GM12865 (cell line): ENCODE data around the gene GALNT18.

ENCODE experiments used
- DNase-seq: peaks from one replicate; pipeline ENCODE4 v3.0.0; 2010; ENCODE audit warnings: low read depth
- H3K4me3 ChIP-seq: 2 replicates; pipeline ENCODE4 v1.5.1; 2011; ENCODE audit warnings: mild to moderate bottlenecking, low read depth, low read length, control low read depth
- CTCF ChIP-seq: IDR thresholded peaks from 2 replicates; pipeline ENCODE4 v1.5.1; 2011; ENCODE audit warnings: low read length, control low read depth, low read depth, inconsistent platforms; ENCODE audit not compliant: insufficient read depth; ENCODE audit errors: missing control alignments

Gene GALNT18

GRCh38 chr11:11628651-11629050 is 6.8 kb upstream of the GALNT18 start:
- no peak for DNase-seq
- no peak overlapping the region for H3K4me3 ChIP-seq
- no peak for TF ChIP-seq CTCF

- no peak overlapping the region for H3K4me3 ChIP-seq
- no peak for TF ChIP-seq CTCF
- no peak for DNase-seq
Measured at GRCh38 chr11:11626128-11626527, 4.3 kb upstream of the GALNT18 start.

- no peak for DNase-seq
- no peak for TF ChIP-seq CTCF
Measured at GRCh38 chr11:11624926-11625325, 3.1 kb upstream of the GALNT18 start.

DNA sequence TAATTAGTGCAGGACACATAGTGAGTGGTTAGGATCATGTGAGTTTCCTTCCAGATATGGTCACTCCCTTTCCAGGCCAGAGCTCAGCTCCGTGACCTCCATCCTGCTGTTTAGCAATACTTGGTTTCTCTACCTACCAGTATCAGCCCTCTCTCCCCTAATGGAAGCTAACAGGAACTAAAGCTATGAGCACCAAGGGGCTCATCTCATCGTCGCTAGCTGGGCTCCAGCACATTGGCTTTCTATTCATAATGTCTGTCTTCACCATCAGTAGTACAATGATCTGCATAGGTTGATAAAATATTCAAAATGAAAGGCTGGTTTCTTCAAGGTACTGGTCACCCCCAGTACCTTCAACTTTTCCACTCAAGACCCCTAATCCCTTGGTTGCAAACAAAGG is 2.4 kb upstream of the GALNT18 start:
- DNase-seq: no peak
- H3K4me3 ChIP-seq: no peak overlapping the region
- no peak for TF ChIP-seq CTCF

More at GRCh38 chr11:11624926-11625325, 3.1 kb upstream of the GALNT18 start:
- no peak overlapping the region for H3K4me3 ChIP-seq

DNA sequence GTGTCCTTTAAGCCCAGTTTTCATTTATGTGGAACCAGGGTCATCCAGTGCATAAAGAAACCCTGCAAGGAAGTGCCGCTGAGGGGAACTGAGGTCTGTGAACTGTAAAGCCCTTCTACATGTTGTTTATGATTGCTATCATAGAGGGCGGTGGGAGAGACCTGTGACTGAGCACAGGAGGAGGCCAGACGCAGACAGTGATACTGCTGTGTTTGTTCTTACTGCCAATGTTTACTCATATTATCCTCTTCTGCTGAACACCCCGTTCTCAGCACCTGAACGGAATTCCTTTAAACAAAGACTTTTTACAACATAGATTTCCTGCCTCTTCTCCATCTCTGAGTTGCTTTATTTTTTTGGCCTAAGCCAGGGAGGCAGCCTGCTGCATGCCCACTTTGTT is 967 bp upstream of the GALNT18 start:
- no peak for TF ChIP-seq CTCF
- no peak overlapping the region for H3K4me3 ChIP-seq
- DNase-seq: no peak

- no peak for TF ChIP-seq CTCF
- peak overlapping the region; percentile 24 for H3K4me3 ChIP-seq
- DNase-seq: no peak
Measured at GRCh38 chr11:11622340-11622706, 518 bp upstream of the GALNT18 start.

DNA sequence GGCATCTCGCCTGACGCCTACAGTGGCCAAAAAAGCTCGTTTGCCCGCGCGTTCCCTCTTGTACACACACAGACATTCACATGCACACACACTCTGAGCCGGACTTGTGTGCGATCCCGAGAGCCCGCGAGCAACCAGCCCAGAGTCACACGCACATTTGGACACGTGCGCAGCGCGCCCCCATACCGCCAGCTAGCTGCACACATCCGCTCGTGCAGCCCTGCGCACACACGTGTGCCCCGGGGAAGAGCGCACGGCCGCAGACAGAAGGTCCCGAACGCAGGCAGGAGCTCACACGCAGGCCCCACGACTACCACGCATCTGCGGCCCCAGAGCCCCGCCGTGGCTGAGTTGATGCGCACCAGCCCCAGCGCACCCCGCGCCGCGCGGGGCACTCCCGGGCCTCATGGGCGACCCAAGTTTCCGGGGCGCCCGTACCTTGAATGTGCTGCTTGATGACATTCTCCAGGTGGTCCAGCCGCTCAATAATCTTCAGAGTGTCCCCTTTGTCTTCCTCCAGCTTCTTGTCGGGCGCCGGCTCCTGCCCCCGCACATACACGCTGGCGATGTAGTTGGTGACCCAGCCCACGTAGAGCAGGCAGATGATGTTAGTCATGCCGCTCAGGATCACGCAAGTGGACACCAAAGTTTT is 758 bp downstream of the GALNT18 start:
- no peak for TF ChIP-seq CTCF
- DNase-seq: peak; percentile 72
- H3K4me3 ChIP-seq: peak overlapping the region; percentile 59
